AG09309 (cell line): ENCODE results near the gene FAM181A.

ENCODE experiments used
- DNase-seq: peaks from one replicate; pipeline ENCODE4 v3.0.0-alpha.2; 2010; ENCODE audit warnings: low read depth
- H3K4me3 ChIP-seq: 2 replicates; pipeline ENCODE4 v1.5.1; 2011; ENCODE audit warnings: mild to moderate bottlenecking, low read depth, low read length, moderate library complexity; ENCODE audit not compliant: control insufficient read depth
- TF ChIP-seq, protein P1 (sequence below): IDR thresholded peaks from 2 replicates; pipeline ENCODE4 v1.5.1; 2011; ENCODE audit warnings: mild to moderate bottlenecking, low read depth, low read length, inconsistent platforms; ENCODE audit not compliant: insufficient read depth, control insufficient read depth; ENCODE audit errors: missing control alignments

FAM181A gene

DNA sequence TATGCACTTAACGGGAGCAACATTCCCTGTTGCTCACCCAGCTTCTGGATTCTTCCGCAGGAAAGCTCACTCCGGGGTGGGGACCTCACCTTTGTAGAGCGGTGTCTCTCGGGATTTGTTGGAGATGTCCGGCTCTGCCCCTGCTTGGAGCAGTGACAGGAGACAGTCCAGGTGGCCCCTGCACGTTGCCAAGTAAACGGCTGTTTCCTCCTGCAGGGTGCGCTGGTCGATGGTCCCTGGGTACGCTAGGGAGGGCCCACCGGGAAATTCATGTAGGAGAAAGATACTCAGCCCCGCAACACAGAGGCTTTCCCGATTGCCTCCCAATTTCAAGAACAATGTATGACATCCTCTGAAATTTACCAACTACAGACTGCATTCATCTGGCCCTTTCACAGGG lies 26.1 kb downstream of the FAM181A start:
- DNase-seq = no peak

DNA sequence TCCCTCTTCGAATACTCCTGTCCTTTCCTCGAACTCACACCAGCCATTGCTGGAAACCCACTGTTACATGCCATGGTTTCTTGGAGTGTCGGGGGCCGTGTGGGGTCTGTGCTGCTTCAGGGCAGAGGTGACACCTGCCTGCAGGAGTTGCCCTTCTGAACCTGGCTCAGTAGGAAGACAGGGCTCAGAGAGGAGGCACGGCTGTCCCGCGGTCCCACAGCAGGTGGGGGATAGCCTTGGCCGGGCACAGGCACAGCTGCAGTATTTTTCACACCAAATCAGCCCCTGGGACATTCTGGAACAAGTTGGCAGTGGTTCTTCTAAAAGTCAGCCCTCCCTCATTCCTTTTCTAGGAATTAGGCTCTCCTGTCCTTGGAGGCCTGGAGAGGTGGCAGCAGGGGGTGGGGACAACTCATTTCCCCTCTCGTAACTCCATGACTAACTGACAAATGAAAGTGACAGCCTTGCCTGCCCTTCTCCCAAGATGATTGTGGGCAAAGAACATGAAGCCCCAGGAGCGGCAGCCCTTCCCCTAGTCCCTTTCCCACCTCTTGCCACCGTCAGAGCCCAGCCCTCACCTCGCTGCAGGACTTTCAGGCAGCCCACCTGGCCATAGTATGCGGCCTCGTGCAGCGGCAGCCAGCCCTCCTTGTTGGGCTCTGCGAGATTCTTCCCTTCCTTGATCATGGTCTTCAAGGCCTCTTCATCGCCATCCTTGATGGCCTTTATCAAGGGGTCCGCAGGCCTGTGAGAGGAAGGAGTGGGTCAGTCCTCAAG lies 26.8 kb downstream of the FAM181A start:
- DNase-seq = no peak
- TF ChIP-seq, protein P1, sequence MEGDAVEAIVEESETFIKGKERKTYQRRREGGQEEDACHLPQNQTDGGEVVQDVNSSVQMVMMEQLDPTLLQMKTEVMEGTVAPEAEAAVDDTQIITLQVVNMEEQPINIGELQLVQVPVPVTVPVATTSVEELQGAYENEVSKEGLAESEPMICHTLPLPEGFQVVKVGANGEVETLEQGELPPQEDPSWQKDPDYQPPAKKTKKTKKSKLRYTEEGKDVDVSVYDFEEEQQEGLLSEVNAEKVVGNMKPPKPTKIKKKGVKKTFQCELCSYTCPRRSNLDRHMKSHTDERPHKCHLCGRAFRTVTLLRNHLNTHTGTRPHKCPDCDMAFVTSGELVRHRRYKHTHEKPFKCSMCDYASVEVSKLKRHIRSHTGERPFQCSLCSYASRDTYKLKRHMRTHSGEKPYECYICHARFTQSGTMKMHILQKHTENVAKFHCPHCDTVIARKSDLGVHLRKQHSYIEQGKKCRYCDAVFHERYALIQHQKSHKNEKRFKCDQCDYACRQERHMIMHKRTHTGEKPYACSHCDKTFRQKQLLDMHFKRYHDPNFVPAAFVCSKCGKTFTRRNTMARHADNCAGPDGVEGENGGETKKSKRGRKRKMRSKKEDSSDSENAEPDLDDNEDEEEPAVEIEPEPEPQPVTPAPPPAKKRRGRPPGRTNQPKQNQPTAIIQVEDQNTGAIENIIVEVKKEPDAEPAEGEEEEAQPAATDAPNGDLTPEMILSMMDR = no peak
- no peak overlapping the region for H3K4me3 ChIP-seq

More for the DNA sequence above, 26.1 kb downstream of the FAM181A start:
- H3K4me3 ChIP-seq = no peak overlapping the region
- TF ChIP-seq, protein P1 = no peak

DNA sequence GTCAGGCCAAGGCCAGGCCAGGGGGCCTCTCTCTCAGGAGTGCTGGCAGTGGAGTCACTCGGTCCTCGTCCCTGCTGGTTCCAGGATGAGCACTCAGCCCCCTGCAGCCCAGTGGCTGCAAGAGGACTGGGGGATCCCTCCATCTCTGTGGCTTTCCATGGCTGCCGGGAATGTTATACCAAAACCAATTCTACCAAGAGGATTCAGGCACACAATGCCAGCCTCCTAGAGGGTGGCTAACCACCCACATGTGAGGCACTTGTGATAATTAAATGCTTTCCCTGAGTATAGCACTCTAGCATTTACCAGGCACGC lies 27.3 kb downstream of the FAM181A start:
- no peak for DNase-seq
- no peak overlapping the region for H3K4me3 ChIP-seq
- TF ChIP-seq, protein P1 = no peak

DNA sequence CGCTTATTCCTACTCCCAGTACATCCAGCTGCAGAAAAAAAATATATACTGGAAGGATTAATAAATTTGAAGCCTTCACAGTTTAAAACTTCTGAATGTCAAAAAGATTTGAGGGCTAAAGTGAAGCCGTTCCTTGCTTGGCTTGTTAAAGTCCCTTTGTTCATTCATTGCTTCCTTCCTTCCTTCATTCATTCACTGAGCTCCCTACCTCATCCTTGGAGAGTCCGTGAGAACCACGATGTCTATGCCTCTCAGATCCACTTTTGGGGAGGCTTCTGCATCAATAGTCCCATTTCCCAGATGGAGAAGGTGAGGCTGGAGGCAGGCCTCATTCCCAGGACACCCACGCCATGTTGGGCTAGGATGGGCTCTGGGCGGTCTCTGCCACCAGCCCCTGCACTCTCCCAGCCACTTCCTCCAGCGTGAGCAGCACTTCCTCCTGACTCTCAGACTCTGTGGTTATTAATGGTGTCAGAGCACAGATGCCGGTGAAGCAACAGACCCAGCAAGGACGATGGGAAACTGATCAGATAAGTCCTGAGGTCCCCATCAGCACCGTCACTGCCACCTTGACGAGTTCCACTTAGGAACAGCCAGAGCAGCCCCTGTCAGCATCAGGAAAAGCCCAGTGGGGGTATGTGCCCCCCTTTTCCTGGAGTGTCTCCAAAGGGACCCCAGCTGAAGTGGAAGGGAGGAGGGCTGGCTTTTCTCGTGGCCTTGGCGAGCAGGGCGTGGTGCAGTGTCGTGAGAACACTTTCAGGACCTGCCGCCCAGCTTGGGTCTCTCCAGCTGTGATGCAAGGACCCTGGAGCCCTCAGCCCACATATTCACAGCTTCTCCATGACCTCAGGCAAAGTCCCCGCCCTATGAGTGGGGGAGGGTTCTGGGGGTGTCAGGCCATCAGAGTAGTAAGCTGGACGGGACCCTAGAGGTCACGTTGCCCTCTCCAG lies 28.0 kb downstream of the FAM181A start:
- H3K4me3 ChIP-seq = no peak overlapping the region
- TF ChIP-seq, protein P1 = no peak
- no peak for DNase-seq

DNA sequence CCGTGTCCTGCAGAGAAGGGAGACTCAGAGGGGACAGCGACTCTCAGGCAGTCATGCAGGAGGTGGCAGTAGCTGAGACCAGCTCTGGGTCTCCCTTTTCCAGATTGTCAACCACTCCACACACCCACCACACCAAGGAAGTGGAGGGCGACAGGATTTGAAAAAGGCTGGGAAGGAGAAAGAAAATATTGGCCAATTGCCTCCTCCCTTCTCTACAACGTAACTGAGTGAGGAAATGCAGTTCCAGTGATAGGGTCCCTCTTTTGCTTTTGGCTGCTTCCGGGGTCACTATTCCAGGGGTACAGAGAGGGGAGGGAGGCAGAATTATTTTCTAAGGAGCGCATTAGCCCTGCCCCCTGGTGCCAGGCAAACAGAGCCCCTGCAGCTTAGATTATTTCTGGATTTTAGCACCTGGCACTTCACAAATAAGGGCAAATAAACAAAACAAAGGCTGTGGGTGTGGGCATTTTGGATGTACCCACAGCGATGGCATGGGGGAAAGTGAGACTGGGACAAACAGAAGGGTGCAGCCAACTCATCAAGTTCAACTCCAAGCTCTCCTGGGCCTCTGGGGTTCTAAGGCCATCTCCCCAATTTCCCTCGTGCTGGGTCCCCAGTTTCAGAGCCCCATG lies 28.8 kb downstream of the FAM181A start:
- TF ChIP-seq, protein P1 = no peak
- no peak overlapping the region for H3K4me3 ChIP-seq
- DNase-seq = no peak

DNA sequence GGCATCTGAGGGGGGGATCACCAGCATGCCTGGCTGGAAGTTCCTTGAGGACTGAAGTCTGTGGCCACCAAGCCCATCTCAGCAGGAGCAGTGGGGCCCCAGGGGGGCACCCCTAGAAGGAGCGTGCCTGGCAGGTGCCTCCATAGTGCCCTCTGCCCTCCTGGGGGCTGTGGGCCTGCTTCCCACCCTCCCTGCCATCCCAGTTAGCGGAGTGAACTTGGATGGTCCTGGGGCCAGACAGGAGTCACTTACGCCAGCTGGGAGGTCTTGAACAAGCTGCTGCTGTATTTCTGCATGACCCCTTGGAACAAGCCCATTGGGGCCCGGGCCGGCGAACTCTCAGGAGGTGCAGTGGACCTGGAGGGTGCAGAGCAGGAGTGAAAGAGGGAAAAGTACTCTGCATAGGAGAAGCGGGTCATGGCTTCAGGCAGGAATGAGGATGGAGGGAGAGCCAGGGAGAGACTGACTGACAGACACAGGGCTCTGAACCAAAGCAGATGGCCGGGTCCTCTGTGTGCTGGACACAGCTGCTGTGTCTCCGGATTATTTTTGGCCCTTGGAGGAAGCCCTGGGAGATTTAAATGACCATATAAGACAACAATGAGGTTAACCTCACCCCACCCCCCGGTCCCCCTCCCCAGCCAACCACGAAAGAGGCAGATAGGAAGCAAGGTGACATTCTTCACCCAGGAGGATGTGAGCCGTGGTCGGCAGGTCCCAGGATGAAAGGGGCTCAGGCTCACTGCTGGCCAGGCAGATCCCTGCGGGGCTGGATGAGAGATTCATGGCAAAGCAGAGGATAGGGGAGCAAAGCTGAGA lies 29.6 kb downstream of the FAM181A start:
- no peak for DNase-seq
- TF ChIP-seq, protein P1 = no peak
- H3K4me3 ChIP-seq = no peak overlapping the region
